Stimulated activated CD4-positive, alpha-beta T cell treated with anti-CD3 and anti-CD28 coated beads, Interleukin-1b, Interleukin-23, amount 100 ng/mL, for 48 hours (primary cell): ENCODE data around the gene NFS1.
"Not testable (repeated sequence)": the region's sequence is repeated elsewhere in the genome, so short reads cannot be mapped to it uniquely, and the experiment has no call there.

Experiments
- DNase-seq: peaks from one replicate; pipeline ENCODE4 v3.0.0-alpha.2; 2020

NFS1 gene

DNA sequence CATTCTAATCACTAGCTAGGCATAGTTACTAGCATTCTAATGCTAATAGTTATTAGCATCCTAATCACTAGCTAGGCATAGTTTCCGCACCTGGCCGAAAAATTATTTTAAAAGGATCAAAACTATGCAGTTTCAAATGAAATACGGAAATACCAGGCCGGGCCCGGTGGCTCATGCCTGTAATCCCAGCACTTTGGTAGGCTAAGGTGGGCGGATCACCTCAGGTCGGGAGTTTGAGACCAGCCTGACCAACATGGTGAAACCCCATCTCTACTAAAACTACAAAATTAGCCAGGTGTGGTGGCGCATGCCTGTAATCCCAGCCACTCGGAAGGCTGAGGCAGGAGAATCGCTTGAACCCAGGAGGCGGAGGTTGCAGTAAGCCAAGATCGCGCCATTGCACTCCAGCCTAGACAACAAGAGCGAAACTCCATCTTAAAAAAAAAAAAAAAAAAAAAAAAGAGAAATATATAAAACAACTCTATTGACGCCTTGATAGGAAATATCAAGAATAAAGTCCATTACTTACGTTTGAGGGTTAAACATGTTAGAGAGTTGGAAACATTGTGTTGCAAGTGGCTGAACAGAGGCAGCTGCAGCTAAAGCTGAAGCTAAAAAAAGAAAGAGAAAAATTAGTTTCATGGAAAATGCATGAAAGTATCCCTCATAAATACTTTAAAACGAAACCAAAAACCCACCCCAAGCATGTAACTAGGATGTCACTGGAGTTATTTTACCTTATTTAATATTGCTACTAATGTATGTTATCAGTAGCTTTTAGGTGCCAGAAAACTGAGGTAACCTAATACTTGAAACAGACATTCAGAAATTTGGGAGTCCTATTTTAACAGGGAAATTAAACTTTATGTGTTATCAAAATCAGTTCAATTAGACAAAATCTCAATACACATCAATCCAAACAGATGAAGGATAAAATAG, 7.7 kb upstream of the NFS1 start:
- DNase-seq = not testable (repeated sequence)

GRCh38 chr20:35705894-35706293, 6.7 kb upstream of the NFS1 start:
- DNase-seq = not testable (repeated sequence)

DNA sequence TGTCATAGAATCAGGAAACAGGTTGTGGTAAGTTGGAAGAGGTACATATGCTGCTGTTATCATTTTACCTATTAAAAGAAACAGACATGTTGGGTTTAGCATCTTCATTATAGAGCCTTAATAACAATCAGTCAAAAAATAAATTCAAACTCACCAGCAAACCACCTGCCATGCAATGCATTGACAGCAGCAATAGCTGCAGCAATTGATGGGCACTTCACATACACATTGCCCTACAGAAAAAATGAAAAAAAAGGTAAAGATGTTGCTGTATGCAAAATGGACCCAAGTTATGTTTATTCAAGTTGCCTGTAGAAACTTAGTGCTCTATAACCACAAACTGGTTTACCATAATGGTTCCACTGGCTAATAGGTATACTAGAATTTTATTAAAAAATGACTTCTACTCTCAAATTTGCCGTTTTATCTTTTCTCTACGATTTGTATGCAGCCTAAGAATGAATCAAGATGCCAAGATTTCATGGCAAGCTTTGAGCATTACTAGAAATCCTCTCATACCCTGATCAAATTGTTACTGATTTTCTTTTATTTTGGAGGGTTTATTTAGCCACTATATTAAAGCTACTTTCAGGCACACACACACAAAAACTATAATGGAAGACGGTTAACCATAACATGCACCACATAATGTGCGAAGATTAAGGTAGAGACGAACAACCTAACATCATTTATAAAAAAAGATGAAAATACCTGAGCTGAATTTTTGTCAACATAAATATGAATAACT, 5.5 kb upstream of the NFS1 start:
- DNase-seq = no peak

- no peak for DNase-seq
Observed at GRCh38 chr20:35702824-35703695, 3.9 kb upstream of the NFS1 start.

DNA sequence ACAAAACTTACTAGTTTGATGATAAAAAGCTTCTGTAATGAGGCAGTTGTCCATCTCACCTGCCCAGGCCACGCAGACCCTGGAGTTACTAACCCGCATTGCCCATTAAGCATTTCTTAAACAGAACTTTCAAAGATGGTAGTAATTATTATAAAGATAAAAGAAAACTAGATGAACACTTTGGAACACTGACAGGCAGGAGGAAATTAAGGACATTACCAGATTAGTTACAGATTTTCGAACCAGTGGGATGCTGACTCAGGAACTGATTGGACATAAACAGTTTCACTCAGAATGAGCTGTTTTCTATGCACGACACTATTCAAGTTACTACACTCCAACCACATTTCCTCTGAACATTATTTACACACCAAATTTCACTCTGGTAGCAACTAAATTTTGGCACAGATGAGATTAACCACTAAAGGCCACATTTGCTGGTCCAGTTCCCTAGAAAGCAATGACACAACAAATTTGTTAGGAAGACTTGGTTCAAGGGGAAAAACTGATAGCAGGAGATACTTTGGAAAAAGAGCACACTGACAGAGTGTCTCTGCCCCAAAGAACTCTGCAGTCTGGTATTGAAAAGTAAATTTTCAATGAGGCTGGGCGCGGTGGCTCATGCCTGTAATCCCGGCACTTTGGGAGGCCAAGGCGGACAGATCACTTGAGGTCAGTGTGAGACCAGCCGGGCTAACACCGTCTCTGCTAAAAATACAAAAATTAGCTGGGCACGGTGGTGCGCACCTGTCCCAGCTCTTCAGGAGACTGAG, 3.1 kb upstream of the NFS1 start:
- no peak for DNase-seq

DNA sequence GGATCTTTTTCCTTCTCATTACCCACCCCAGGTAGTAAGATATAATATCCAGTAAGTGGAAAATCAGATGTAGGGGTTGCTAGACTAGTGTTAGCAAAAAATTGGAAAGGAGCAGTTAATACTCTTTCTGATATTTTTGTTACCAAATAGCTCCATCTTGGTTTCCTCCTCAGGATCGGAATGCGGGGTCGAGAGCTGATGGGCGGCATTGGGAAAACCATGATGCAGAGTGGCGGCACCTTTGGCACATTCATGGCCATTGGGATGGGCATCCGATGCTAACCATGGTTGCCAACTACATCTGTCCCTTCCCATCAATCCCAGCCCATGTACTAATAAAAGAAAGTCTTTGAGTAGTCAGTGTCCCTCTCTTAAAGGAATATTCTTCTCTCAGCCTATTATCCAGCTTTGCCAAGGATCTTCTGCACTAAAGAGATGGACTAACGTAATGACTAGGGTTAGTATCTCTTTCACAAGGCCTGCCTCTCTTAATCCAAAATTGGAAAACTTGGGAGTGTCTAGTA, 1.5 kb upstream of the NFS1 start:
- DNase-seq = no peak

DNA sequence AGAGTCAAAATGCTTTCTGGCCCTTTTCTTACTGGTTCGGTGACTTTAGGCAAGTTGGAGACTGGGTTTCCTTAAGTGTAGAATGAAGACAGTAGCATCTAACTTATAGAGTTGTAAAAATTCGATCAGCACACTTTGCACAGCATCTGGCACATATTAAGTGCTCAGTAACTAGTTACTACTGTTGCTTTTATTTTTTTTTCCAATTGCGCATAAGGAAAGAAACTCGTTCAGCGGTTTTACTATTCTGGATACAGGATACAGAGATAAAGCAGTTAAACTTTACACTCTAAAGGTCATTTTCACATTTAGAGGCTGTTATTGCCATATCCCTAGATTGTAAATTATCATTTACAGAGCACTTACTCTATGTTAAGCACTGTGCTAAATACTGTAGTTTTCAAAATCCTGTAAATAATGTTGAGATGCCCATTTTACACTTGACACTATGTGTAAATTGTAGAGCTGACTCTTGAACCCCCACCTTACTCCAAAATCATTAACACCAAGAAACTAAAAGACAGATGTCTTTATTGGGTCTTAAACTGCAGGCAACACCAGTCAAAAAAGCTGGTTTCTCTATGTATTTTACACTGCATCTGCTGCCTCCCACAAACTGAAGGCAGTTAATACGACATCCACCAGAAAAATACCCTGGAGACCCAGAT, 939 bp upstream of the NFS1 start:
- no peak for DNase-seq

DNA sequence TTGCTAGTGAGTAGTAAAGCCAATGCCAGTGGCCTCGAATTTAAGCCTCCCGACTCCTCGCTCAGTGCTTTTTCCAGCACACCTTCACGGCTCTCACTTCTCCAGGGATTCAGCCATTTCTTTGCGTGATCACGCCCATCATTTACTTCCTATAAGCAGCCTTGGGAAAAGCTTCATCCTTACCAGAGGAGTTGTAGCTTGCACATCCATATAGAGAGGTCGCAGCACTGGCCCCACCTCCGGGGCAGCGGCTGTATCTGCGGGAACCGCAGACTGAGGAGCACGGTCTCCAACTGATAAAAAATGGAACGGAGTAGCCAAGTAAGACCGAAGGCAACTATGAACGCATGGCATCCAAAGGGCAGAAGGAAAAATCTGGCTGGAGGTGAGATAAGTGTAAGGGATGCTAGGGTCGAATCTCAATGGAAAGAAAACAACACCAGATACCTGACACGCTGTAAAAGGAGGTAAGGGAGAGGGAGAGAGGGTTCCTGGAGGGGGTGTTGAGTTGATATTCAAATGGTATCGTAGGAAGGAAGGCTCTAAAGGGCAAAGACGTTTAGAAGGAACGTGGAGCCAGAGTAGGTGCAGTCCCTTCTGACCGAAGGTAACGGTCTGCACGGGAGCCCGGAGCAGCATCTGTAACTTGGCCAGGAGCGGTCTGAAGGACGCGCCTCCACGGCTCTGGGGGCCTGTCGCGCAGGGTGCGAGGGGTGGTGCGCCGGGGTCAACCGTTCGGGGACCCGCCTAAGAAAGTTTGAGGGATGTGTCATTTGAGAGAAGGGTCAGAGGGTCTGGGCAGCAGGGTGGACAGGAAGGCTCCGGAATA, 640 bp downstream of the NFS1 start:
- DNase-seq = no peak

DNA sequence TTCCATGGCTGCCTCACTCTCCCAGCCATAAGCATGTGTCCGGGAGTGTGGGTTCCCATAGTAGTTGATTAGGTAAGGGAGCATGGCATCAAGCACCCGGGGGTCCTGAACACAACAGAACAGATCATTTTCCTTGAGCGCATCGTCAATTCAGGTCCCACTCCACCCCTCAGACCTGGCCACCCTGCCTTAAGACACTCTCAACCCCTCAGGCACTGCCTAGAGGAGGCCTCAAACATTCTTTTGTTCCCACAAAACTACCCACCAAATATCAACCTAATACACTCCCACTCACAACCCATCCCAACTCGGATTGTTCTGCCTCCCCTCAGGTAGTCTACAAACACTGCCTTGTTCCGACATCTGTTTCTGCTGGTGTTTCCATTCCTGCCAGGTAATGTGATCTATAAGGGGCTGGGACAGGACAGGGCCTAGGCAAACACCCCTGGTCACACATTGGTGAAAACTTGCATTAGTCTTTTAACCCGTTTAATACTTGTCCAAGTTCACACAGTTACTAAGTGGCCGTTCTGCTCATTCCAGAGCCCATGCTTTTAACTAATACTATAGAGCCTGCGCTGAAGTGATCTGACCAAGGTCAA, 1.4 kb downstream of the NFS1 start:
- no peak for DNase-seq

GRCh38 chr20:35695978-35696377, 3.2 kb downstream of the NFS1 start:
- no peak for DNase-seq

- no peak for DNase-seq
Observed at GRCh38 chr20:35695245-35695749, 3.9 kb downstream of the NFS1 start.

DNA sequence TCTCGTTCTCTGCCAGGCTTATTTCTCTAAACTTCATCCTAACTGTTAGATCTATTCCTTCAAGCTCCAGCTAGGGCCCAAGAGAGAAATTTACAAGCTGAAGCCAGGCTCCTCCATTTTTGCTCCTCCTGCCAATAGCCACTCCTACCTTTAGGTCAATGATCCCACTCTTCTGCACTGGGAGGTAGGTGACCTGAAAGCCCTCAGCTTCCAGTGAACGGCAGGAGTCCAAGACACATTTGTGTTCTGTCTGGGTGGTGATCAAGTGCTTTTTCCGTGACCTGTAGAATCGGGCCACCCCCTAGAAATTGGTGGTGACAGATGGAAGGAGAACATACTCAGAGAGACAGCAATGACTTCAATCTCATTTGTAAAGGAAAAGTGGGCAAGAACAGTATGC, 8.9 kb downstream of the NFS1 start:
- DNase-seq = no peak

DNA sequence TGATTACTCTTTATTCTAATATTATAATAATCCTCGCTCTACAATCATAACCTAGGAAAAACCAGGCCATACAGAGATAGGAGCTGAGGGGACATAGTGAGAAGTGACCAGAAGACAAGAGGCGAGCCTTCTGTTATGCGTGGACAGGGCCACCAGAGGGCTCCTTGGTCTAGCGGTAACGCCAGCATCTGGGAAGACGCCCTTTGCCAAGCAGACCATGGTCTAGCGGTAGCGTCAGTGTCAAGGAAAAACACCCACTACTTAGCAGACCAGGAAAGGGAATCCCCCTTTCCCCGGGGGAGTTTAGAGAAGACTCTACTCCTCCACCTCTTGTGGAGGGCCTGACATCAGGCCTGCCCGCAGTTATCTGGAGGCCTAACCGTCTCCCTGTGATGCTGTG, 12.3 kb downstream of the NFS1 start:
- not testable (repeated sequence) for DNase-seq

GRCh38 chr20:35685368-35685767, 13.8 kb downstream of the NFS1 start:
- not testable (repeated sequence) for DNase-seq

- no peak for DNase-seq
Observed at GRCh38 chr20:35681960-35682359, 17.2 kb downstream of the NFS1 start.

- no peak for DNase-seq
Observed at GRCh38 chr20:35680452-35681183, 18.5 kb downstream of the NFS1 start.

GRCh38 chr20:35674921-35675320, 24.2 kb downstream of the NFS1 start:
- DNase-seq = no peak

DNA sequence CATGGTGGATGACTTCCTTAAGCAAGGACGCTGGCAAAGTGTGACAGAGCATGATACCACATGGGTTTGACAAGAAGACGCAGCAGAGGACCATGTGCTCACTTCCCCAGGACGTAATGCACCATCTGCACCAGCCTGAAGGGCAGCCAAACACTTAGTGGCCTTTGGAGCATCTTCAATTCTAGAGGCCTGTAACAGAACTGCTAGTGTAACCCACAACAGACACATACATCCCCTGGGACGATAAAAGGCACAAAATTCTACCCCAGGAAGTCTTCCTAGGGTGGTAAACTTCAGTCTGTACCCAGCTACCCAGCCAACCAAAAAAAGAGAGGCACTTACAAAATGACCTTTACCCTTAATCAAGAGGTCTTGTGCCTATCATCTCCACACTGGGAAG, 25.3 kb downstream of the NFS1 start:
- DNase-seq = no peak

DNA sequence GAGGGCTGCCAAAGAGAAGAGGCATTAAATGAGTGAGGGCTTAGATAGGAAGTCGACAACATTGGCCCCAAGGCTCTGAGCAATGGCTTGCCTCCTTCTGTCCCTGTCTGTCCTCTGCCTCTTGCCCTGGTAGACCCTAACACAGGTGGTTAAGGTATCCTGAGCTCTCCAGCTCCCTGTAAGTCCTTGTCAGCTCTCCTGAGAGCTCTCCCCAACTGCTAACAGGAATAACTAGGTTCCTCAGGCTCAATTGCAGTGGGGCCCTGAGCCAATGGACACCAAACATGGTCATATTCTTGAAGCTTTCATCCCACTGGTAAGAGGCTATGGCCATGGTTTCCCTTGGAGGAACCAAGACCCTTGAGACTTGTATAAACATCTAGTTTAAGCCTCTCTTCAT, 29.5 kb downstream of the NFS1 start:
- no peak for DNase-seq
